Fibroblast of the aortic adventitia (primary cell): ENCODE measurements around the gene TUBA3C. TPM values are rescaled to one million over a fixed set of nuclear protein-coding genes. Genes with fewer than 3 reads are reported as not detected.
"Not testable (repeated sequence)": the region's sequence is repeated elsewhere in the genome, so short reads cannot be mapped to it uniquely, and the experiment has no call there.

Experiments
- DNase-seq: peaks from one replicate; pipeline ENCODE4 v3.0.0-alpha.2; 2010; ENCODE audit warnings: low read depth
- H3K4me3 ChIP-seq: 2 replicates; pipeline ENCODE4 v1.5.1; 2011; ENCODE audit warnings: low read depth, mild to moderate bottlenecking, control low read depth, low read length, moderate library complexity
- total RNA-seq: library from RNA; depleted of rRNA; stranded (reverse); fragments of >200 nt; gene quantifications from 2 replicates; pipeline ENCODE4 v1.2.3, GENCODE V29; 2012; ENCODE audit warnings: low replicate concordance
- TF ChIP-seq, protein P1 (sequence below): IDR thresholded peaks from 2 replicates; pipeline ENCODE4 v1.5.1; 2011; ENCODE audit warnings: mild to moderate bottlenecking, low read length, control low read depth, inconsistent platforms; ENCODE audit not compliant: insufficient read depth

TUBA3C gene
- total RNA-seq, 1 donor, result not detected

GRCh38 chr13:19183676-19184075 is 2.1 kb upstream of the TUBA3C start:
- TF ChIP-seq, protein P1, sequence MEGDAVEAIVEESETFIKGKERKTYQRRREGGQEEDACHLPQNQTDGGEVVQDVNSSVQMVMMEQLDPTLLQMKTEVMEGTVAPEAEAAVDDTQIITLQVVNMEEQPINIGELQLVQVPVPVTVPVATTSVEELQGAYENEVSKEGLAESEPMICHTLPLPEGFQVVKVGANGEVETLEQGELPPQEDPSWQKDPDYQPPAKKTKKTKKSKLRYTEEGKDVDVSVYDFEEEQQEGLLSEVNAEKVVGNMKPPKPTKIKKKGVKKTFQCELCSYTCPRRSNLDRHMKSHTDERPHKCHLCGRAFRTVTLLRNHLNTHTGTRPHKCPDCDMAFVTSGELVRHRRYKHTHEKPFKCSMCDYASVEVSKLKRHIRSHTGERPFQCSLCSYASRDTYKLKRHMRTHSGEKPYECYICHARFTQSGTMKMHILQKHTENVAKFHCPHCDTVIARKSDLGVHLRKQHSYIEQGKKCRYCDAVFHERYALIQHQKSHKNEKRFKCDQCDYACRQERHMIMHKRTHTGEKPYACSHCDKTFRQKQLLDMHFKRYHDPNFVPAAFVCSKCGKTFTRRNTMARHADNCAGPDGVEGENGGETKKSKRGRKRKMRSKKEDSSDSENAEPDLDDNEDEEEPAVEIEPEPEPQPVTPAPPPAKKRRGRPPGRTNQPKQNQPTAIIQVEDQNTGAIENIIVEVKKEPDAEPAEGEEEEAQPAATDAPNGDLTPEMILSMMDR, result no peak
- H3K4me3 ChIP-seq, result no peak overlapping the region
- DNase-seq, result no peak

GRCh38 chr13:19182536-19182935 is 912 bp upstream of the TUBA3C start:
- no peak for DNase-seq
- TF ChIP-seq, protein P1, result no peak
- H3K4me3 ChIP-seq, result no peak overlapping the region

GRCh38 chr13:19181021-19181620 is 503 bp downstream of the TUBA3C start:
- H3K4me3 ChIP-seq, result no peak overlapping the region
- TF ChIP-seq, protein P1, result no peak
- DNase-seq, result no peak

GRCh38 chr13:19179916-19180315 is 1.7 kb downstream of the TUBA3C start:
- DNase-seq, result no peak
- no peak overlapping the region for H3K4me3 ChIP-seq
- TF ChIP-seq, protein P1, result no peak

GRCh38 chr13:19178901-19179593 is 2.6 kb downstream of the TUBA3C start:
- no peak for DNase-seq
- no peak overlapping the region for H3K4me3 ChIP-seq
- TF ChIP-seq, protein P1, result no peak

GRCh38 chr13:19176981-19177776 is 4.4 kb downstream of the TUBA3C start:
- not testable (repeated sequence) for DNase-seq, H3K4me3 ChIP-seq

DNA sequence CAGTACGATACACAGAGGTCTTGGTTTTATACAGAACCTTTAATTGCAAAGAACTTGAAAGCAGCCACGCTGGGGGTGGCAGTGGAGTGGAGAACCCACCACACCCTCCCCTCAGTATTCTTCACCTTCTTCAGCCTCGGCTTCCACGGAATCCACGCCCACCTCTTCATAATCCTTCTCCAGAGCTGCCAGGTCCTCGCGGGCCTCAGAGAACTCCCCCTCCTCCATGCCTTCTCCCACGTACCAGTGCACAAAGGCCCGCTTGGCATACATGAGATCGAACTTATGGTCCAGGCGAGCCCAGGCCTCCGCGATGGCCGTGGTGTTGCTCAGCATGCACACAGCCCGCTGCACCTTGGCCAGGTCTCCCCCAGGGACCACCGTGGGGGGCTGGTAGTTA is 7.9 kb downstream of the TUBA3C start:
- TF ChIP-seq, protein P1, result no peak
- no peak for DNase-seq
- no peak overlapping the region for H3K4me3 ChIP-seq
